GM19397 (cell line): ENCODE measurements around the gene OTOF.

Experiments
- ATAC-seq: cut with Tn5 transposase; IDR thresholded peaks from one replicate; pipeline ENCODE4 v1.9.1; 2021; ENCODE audit warnings: mild to moderate bottlenecking, moderate library complexity; ENCODE audit not compliant: unreplicated experiment

The OTOF gene

GRCh38 chr2:26421961-26422360 lies 56.0 kb downstream of the OTOF start:
- ATAC-seq, result no peak

- ATAC-seq, result no peak
Measured at GRCh38 chr2:26414311-26414710, 63.6 kb downstream of the OTOF start.

DNA sequence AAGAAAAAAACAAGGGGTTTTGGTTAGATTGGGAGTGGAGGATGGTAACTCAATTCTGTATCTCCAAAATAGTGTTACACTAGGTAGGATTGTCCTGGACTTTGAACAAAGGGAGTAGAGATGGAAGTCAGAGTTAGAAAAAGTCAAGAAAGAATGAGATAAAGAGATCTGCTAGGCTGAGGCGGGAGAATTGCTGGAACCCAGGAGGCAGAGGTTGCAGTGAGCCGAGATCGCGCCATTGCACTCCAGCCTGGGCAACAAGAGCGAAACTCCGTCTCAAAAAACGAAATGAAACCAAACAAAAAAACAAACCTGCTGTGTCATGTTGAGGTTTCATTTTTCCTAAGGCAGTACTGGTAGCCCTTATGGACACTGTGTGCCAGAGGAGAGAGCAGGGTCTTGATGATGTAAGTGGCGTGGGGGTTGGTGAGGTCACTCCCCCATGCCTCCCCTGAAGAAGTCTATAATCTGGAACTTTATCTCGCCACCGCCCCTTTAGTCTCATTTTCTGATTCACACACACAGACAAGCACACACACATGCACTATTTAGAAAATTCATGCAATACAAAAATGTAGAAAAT lies 65.7 kb downstream of the OTOF start:
- no peak for ATAC-seq

- no peak for ATAC-seq
Measured at GRCh38 chr2:26411419-26411818, 66.5 kb downstream of the OTOF start.

DNA sequence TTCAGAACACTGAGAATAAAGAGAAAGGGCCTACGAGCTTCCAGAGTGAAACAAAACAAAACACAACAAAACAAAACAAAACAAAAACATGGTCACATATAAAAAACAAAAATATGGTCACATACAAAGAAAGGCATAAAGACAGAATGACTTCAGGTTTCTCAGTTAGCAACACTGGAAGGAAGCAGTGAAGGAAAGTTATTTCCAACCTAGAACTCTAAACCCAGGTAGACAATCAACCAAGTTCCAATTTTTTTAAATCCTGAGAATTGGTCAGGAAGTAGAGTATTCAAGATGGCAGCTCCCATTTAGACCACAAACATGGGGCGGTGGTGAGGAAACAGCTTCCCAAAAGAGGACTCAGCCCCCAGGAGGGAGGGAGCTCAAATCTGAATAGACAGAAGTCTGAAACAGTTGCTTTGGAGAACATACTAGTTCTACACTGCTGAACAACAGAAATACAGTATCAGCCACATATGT lies 67.1 kb downstream of the OTOF start:
- ATAC-seq, result no peak

DNA sequence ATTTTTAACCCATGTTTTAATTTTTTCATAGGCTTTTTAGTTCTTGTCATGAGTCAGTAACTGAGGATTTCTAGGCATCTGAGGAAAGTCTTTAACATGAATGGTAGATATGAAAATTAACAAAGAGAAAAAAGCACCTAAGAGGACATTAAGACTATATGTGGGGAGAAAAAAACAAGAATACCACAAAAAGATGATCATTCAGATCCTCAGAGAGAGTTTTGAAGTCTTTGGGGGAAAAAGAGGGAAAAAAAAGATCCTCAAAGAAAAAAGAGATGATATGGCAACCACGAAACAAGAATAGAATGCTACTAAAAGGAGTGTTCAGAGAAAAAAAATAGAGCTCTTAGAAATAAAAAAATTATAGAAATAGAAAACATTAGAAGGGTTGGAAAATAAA lies 68.1 kb downstream of the OTOF start:
- ATAC-seq, result no peak

DNA sequence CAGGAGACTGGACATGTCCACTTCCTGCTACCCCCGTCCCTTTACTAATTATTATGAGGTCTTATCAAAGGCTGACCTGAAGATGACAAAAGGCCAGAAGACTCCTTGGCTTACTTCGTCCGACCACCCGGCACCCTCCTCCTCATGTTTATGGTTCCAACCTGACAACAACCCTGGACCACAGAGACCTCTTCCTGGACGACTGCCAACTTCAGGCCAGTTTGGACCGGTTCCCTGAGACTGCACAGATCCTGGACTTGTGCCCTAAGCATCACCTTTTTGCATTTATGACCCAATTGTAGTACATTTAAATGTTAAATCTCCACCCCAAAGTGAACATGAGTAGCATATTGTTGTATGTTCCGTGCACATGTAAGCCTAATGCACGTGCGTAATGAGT lies 70.4 kb downstream of the OTOF start:
- no peak for ATAC-seq
